HCT116 (cell line): ENCODE data around the gene MRM3. TPM values are rescaled to one million over a fixed set of nuclear protein-coding genes. Genes with fewer than 3 reads are reported as not detected.

Source experiments
- ATAC-seq: fragments of 200-7000 bp; cut with Tn5 transposase; 2 replicates; pipeline ENCODE4 v1.9.1; 2020; ENCODE audit warnings: mild to moderate bottlenecking, moderate library complexity
- BruUV-seq: library from RNA; stranded (reverse); fragments of 400-500 nt; replicated peaks from 2 replicates; lab custom pipeline; 2021; lab: Mats Ljungman, UMichigan
- CTCF ChIA-PET: fragments of 300-600 bp; sonication (Branson Sonifier 250); formaldehyde crosslinking; loops from one replicate; lab custom pipeline; 2021; ENCODE audit warnings: antibody characterized with exemption; lab: Charles Lee
- POLR2A ChIA-PET: fragments of 300-600, 350-600 bp; sonication (Branson Sonifier 250); formaldehyde crosslinking; loops from one replicate; lab custom pipeline; 2021; ENCODE audit warnings: antibody characterized with exemption; lab: Charles Lee
- RAD21 ChIA-PET, 2 experiments: fragments of 300-600 bp; sonication (Branson Sonifier 250); formaldehyde crosslinking; loops; one replicate each; lab custom pipeline; 2023; ENCODE audit warnings: low total read pairs in 2 of 2; ENCODE audit not compliant: uncharacterized antibody in 2 of 2, unreplicated experiment in 2 of 2, low non-redundant PET in 1 of 2; lab: Charles Lee
- DNase-seq: peaks from one replicate; pipeline ENCODE4 v3.0.0-alpha.2; 2010; ENCODE audit warnings: low read depth, low spot score
- H2AFZ ChIP-seq: fragments of 200-600 bp; shearing (Covaris generic), sonication (generic); 2 replicates; pipeline ENCODE4 v1.6.1; 2017; ENCODE audit warnings: low read depth, mixed run types, mixed read lengths, antibody characterized with exemption, low read length; ENCODE audit not compliant: poor library complexity, severe bottlenecking
- H3K27ac ChIP-seq: 2 replicates; pipeline ENCODE4 v1.5.1; 2012; ENCODE audit warnings: low read depth, low read length
- H3K27me3 ChIP-seq: fragments of 200-600 bp; sonication (generic); 2 replicates; pipeline ENCODE4 v1.6.1; 2016; ENCODE audit warnings: mixed run types, low read length, mixed read lengths; ENCODE audit not compliant: insufficient read depth
- H3K36me3 ChIP-seq, 2 experiments: fragments of 200-500 bp in 1 of 2; fragments of 200-600 bp in 1 of 2; sonication (Bioruptor generic) in 1 of 2; sonication (generic) in 1 of 2; 2 replicates each; pipeline versions ENCODE4 v1.5.1 to v1.6.1; 2014 to 2016; ENCODE audit warnings: low read length in 2 of 2, inconsistent platforms in 1 of 2, mixed read lengths in 1 of 2, mixed run types in 1 of 2; ENCODE audit not compliant: insufficient read depth in 2 of 2, control insufficient read depth in 1 of 2
- H3K4me1 ChIP-seq, 2 experiments: fragments of 200-600 bp in 1 of 2; sonication (generic) in 1 of 2; 2 replicates each; pipeline versions ENCODE4 v1.5.1 to v1.6.1; 2012 to 2017; ENCODE audit warnings: low read length in 2 of 2, inconsistent platforms in 1 of 2, mild to moderate bottlenecking in 1 of 2, mixed read lengths in 1 of 2, mixed run types in 1 of 2, moderate library complexity in 1 of 2; ENCODE audit not compliant: insufficient read depth in 2 of 2, control insufficient read depth in 1 of 2
- H3K4me2 ChIP-seq: fragments of 200-600 bp; sonication (generic); 2 replicates; pipeline ENCODE4 v1.6.1; 2017; ENCODE audit warnings: mixed run types, low read length, mixed read lengths
- H3K4me3 ChIP-seq, 2 experiments: fragments of 200-600 bp in 1 of 2; sonication (generic) in 1 of 2; replicated peaks in 1 of 2; 2 replicates each; pipeline ENCODE4 v1.5.1; 2011 to 2016; ENCODE audit warnings: low read length in 2 of 2, control low read depth in 1 of 2, low read depth in 1 of 2, mild to moderate bottlenecking in 1 of 2, mixed read lengths in 1 of 2, mixed run types in 1 of 2
- H3K79me2 ChIP-seq: fragments of 200-600 bp; sonication (generic); 2 replicates; pipeline ENCODE4 v1.6.1; 2017; ENCODE audit warnings: mild to moderate bottlenecking, mixed run types, low read length, moderate library complexity, mixed read lengths; ENCODE audit not compliant: insufficient read depth
- H3K9ac ChIP-seq: fragments of 200-600 bp; sonication (generic); 2 replicates; pipeline ENCODE4 v1.6.1; 2016; ENCODE audit warnings: low read length, mixed read lengths
- H3K9me2 ChIP-seq: fragments of 200-600 bp; sonication (generic), shearing (Covaris generic); 2 replicates; pipeline ENCODE4 v1.6.1; 2017; ENCODE audit warnings: mixed run types, mild to moderate bottlenecking, moderate library complexity; ENCODE audit not compliant: insufficient read depth
- H3K9me3 ChIP-seq, 2 experiments: fragments of 200-500 bp in 1 of 2; fragments of 200-600 bp in 1 of 2; sonication (Bioruptor generic) in 1 of 2; sonication (generic) in 1 of 2; 2 replicates each; pipeline ENCODE4 v1.6.1; 2014 to 2017; ENCODE audit warnings: low read length in 2 of 2, mixed read lengths in 2 of 2, inconsistent platforms in 1 of 2, low read depth in 1 of 2, mild to moderate bottlenecking in 1 of 2, mixed run types in 1 of 2, moderate library complexity in 1 of 2; ENCODE audit not compliant: control insufficient read depth in 1 of 2, insufficient read depth in 1 of 2
- H4K20me1 ChIP-seq: fragments of 200-600 bp; sonication (generic), shearing (Covaris generic); 2 replicates; pipeline ENCODE4 v1.6.1; 2017; ENCODE audit warnings: mixed run types, mild to moderate bottlenecking, moderate library complexity; ENCODE audit not compliant: insufficient read depth
- ATF3 ChIP-seq: IDR thresholded peaks from 2 replicates; pipeline ENCODE4 v1.6.1; 2012
- CBX3 ChIP-seq: IDR thresholded peaks from 2 replicates; pipeline ENCODE4 v1.6.1; 2012; ENCODE audit warnings: low read depth
- CTCF ChIP-seq, 3 experiments: fragments of 200-600 bp in 1 of 3; sonication (generic) in 1 of 3; IDR thresholded peaks in 2 of 3; conservative IDR thresholded peaks in 1 of 3; 2 replicates each; pipeline ENCODE4 v1.5.1; 2012 to 2017; ENCODE audit warnings: low read depth in 2 of 3, low read length in 2 of 3, antibody characterized with exemption in 1 of 3, borderline replicate concordance in 1 of 3, control low read depth in 1 of 3, mild to moderate bottlenecking in 1 of 3, mixed read lengths in 1 of 3, mixed run types in 1 of 3, moderate library complexity in 1 of 3; ENCODE audit not compliant: insufficient read depth in 1 of 3
- EZH2phosphoT487 ChIP-seq: fragments of 200-600 bp; IDR thresholded peaks from 2 replicates; pipeline ENCODE4 v1.6.1; 2018; ENCODE audit warnings: antibody characterized with exemption, borderline replicate concordance
- MAX ChIP-seq: IDR thresholded peaks from 2 replicates; pipeline ENCODE4 v1.6.1; 2012
- POLR2A ChIP-seq: IDR thresholded peaks from 2 replicates; pipeline ENCODE4 v1.7.0; 2011; ENCODE audit warnings: borderline replicate concordance; ENCODE audit not compliant: insufficient read depth, insufficient read length; ENCODE audit errors: extremely low read depth
- POLR2AphosphoS5 ChIP-seq: IDR thresholded peaks from 2 replicates; pipeline ENCODE4 v1.6.1; 2011; ENCODE audit warnings: mild to moderate bottlenecking, low read depth, low read length, moderate library complexity
- TCF7L2 ChIP-seq: IDR thresholded peaks from 2 replicates; pipeline ENCODE4 v1.7.0; 2011; ENCODE audit warnings: borderline replicate concordance, inconsistent platforms; ENCODE audit not compliant: insufficient read depth, insufficient read length; ENCODE audit errors: extremely low read depth
- ZFX ChIP-seq: fragments of 450-650 bp; IDR thresholded peaks from 2 replicates; pipeline ENCODE4 v1.6.1; 2017
- intact Hi-C: fragments of 100-400 bp; cut with micrococcal nuclease; formaldehyde crosslinking; loops from 2 replicates; pipeline ENCODE4 v1.10.0; 2022
- total RNA-seq: library from RNA; stranded (reverse); gene quantifications from one replicate; pipeline ENCODE4 v1.2.1, GENCODE V29; 2021; ENCODE audit not compliant: unreplicated experiment

MRM3 gene
- total RNA-seq, 1 experiment from 2014 or later = 32.6 TPM

- TF ChIP-seq MAX (peak; percentile 86), TCF7L2 (no peak)
- H3K9me2 ChIP-seq = no peaks in the 10 kb centered on the region
- H3K27me3 ChIP-seq = no peaks in the 10 kb centered on the region
- no TSS peak for BruUV-seq
- ChIA-PET POLR2A (no interaction called here), CTCF (no interaction called here), RAD21 (no interaction called here)
- peak overlapping the region; percentile 88 for H3K27ac ChIP-seq
- H3K4me1 ChIP-seq = peaks cover 12 to 19% of the 10 kb centered on the region in 2 experiments
- intact Hi-C loops = no loop called here
- H3K4me2 ChIP-seq = peak overlapping the region; percentile 80
- peaks cover 52% of the 10 kb centered on the region for H3K79me2 ChIP-seq
- peak; percentile 40 for ATAC-seq
- peaks cover 16 to 20% of the 10 kb centered on the region in 2 experiments for H3K36me3 ChIP-seq
- peak overlapping the region; percentile 76 to 94 for H3K4me3 ChIP-seq
- no peak for DNase-seq
- H3K9ac ChIP-seq = peak overlapping the region; percentile 93
- H4K20me1 ChIP-seq = no peaks in the 10 kb centered on the region
- no peaks in the 10 kb centered on the region for H3K9me3 ChIP-seq
- H2AFZ ChIP-seq = no peak overlapping the region
These were observed 30.7 kb upstream of the MRM3 start for GRCh38 chr17:751269-752001.

GRCh38 chr17:752002-752619, 30.0 kb upstream of the MRM3 start, which contains the start of gene GEMIN4:
Gene GEMIN4, minus strand, starts transcription at chr17:752264. Its CDS starts 122 bp downstream, at chr17:752142.
- ChIA-PET RAD21 (no interaction called here), CTCF (interaction anchor here (0.8 to 1.6 kb wide), 3 partner anchors 46 to 340 kb away, joined by 4 to 7 read pairs (median 4); no protein-coding TSS in a partner anchor), POLR2A (no interaction called here)
- peak within 1 kb of the TSS; percentile 88 for H3K27ac ChIP-seq
- no peak within 1 kb of the TSS for H2AFZ ChIP-seq
- intact Hi-C loops = no loop called here
- H3K4me2 ChIP-seq = peak within 1 kb of the TSS; percentile 80
- peaks cover 12 to 19% of the 10 kb centered on the region in 2 experiments for H3K4me1 ChIP-seq
- peak; percentile 92 for TF ChIP-seq POLR2AphosphoS5
- TF ChIP-seq MAX = peak; percentile 70
- TF ChIP-seq ATF3 = no peak
- peak; percentile 91 for TF ChIP-seq ZFX
- peak; percentile 78 for TF ChIP-seq POLR2A
- TF ChIP-seq CTCF (IDR thresholded peaks at IDR 0.05 in 2 of 3, conservative IDR thresholded peaks at IDR 0.05 in 1 of 3; ENCODE audit: borderline replicate concordance in 1 of 3, insufficient read depth in 1 of 3, low read depth in 2 of 3, low read length in 2 of 3) = peak; percentile 33 to 94 (median 73); a peak in 5 of 6 replicates
- TF ChIP-seq EZH2phosphoT487 = no peak
- TF ChIP-seq TCF7L2 = peak; percentile 13
- TF ChIP-seq CBX3 = no peak; the same call in 1 of the 2 replicates
- H3K4me3 ChIP-seq = peak within 1 kb of the TSS; percentile 76 to 94
- H4K20me1 ChIP-seq = no peaks in the 10 kb centered on the region
- DNase-seq (peak; percentile 69), ATAC-seq (peak; percentile 89)
- no TSS peak for BruUV-seq
- H3K36me3 ChIP-seq = peaks cover 10 to 13% of the 10 kb centered on the region in 2 experiments
- no peaks in the 10 kb centered on the region for H3K9me3 ChIP-seq
- no peaks in the 10 kb centered on the region for H3K9me2 ChIP-seq
- H3K9ac ChIP-seq = peak within 1 kb of the TSS; percentile 93
- H3K27me3 ChIP-seq = no peaks in the 10 kb centered on the region
- H3K79me2 ChIP-seq = peaks cover 45% of the 10 kb centered on the region
